GM21576 (cell line): ENCODE results near the gene NCR2.

Experiments used
- ATAC-seq: cut with Tn5 transposase; IDR thresholded peaks from one replicate; pipeline ENCODE4 v1.9.1; 2021; ENCODE audit warnings: mild to moderate bottlenecking, moderate library complexity; ENCODE audit not compliant: unreplicated experiment

Gene NCR2

GRCh38 chr6:41392246-41392645 lies 56.8 kb downstream of the NCR2 start:
- ATAC-seq, result no peak

GRCh38 chr6:41396335-41396734 lies 60.9 kb downstream of the NCR2 start:
- no peak for ATAC-seq

DNA sequence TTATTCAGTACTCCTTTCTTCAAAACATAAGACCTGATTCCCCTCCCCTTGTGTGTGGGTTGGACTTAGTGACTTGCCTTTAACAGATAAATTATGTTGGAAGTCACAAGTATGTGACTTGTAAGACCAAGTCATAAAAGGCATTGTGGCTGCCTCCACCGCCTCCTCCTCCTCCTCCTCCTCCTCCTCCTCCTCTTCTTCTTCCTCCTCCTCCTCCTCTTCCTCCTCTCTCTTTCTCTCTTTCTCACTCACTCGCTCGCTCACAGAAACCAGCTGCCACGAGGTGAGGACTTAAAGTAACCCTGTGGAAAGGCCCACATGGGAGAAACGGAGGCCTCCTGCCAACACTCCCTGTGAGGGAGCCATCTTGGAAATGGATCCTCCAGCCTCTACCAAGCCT lies 64.0 kb downstream of the NCR2 start:
- ATAC-seq, result no peak
